HG02588 (cell line): ENCODE results near the gene APOL3.
"Not testable (repeated sequence)": the region's sequence is repeated elsewhere in the genome, so short reads cannot be mapped to it uniquely, and the experiment has no call there.

Experiments
- ATAC-seq: cut with Tn5 transposase; IDR thresholded peaks from one replicate; pipeline ENCODE4 v1.9.1; 2021; ENCODE audit warnings: mild to moderate bottlenecking, moderate library complexity; ENCODE audit not compliant: unreplicated experiment

APOL3 gene

DNA sequence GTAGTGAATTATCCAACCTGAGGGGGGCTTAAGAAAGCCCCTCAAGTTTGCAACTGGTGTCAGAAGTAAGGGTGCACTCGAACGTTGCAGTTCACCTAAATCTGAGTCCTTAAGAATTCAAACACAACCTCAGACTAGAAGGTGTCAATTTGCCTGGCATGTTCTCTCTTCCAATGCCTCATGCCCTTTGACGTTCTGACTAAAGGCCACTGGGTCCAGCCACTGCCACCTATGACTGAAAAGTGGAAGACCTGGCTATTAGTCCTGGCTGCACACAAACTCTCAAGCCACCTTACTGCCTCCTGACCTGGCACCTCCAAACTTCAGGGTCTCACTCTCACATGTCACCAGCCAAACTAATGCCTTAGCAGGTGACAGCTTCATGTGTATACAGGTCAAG, 33.0 kb upstream of the APOL3 start:
- ATAC-seq = no peak

DNA sequence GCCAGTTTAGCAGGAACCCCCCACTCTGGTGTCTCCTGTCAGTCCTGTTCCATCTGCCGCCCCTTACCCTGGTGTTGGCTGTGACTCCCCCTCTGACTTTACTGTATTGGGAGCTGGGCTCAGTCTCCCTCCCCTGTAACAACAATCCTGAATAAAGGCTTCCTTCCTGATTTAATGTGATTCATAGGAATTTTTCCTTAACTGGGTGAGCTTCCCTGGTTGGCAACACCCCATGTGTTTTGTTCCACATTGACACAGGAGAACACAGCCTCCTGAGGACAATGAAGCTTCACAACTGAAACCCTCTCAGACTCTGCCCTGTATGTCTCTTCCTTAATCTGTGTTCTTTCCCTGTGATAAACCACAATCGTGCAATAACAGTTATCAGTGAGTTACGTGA, 32.6 kb upstream of the APOL3 start:
- ATAC-seq = no peak

DNA sequence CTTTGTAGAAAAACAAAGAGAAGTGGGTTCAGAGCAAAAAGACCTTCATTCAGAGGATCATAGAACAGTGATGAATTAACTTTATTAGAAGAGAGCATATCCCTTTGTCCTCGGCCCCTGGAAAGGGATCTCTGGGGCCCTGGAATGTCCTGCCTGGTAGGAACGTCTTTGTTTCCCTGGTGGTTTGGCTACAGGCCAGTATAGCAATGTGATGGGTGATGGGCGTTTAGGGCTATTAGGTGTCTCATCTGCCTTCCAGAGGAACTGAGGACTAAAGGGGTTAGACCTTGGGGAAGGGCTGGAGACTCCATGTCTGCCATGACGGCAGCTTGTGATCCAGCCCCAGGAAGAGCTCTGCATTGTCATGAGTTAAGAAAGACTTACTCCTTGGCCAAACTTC, 32.0 kb upstream of the APOL3 start:
- no peak for ATAC-seq

DNA sequence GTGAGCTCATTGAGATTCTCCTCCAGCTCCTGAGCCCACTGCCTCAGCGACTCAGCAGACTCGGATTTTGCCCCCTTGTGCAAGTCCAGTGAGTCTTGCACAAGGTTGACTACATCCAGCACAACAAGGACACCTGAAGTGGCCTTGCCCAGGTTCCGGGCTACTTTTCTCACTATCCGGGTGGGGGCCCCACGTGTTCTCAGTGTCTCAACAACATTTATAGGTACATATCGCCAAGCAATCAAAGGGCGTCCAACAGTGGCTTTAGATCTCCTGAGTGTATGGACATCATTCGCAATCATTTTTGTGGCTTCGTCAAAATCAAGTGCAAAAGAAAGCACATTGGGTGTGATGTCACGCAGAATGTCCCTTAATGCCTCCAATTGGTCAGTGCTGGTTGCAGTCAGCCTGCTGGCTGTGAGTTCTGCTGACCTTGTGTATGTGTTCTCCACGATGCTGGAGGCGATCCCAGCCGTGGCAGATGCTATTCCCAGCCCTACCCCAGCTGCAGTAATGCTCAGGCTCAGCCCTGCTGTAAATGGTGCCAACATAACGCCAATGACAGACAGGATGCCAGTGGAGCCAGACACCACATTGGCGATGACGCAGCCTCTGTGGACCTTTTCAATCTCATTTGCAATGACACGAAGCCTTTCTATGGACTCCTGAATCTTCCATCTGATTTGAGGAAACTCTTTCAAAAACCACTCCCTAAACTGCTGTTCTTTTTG, 30.7 kb upstream of the APOL3 start:
- no peak for ATAC-seq

DNA sequence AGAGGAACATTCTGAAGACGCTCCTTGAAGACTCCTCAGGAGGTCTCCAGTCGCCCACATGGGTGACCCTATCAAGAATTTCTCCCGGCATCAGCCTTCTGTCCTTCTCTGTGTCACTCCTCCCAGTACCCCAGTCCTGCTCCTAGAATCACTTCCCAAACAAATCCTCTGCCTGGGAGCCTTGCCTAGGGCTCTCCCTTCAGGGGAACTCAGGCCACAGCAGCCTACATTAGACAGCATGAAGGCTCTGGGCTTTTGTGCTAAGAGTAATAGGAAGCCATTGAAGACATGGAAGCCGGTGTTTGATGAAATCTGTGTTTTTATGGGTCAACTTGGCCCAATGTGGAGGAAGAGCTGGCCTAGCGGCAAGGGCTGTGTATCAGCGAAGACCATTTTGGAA, 27.3 kb upstream of the APOL3 start:
- not testable (repeated sequence) for ATAC-seq

DNA sequence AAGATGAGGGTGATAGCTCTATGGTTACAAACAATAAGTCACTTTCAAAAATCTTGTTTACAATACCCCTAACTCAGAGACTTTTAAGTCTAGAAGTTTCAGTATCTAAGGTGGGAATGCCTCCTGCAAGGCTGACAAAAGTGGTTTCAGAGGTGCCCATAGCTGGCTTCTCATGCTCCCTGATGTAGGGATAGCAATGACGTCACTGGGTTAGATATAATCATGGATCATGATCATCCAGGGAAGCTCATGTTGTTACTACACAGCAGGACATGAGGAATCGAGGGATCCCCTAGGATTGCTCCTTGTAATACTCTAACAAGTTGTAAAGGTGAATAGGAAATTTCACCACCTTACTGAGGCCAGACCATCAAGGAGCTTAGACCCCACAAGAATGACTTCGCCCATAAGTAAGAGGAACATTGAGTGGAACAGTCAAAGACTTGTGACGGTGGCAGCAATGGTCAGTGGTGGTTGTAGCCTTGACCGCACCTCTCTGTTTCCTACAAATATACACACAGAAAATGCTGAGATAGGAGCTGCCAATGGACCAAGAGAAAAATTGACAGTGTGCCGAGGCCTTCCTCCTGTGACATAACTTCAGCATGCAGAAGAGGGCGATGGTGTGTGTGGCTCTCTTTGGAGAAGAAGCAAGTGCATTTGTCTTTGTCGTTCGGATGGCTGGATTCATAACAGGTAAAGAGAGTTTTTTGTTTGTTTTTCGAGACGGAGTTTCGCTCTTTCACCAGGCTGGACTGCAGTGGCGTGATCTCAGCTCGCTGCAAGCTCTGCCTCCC, 25.5 kb upstream of the APOL3 start:
- no peak for ATAC-seq

DNA sequence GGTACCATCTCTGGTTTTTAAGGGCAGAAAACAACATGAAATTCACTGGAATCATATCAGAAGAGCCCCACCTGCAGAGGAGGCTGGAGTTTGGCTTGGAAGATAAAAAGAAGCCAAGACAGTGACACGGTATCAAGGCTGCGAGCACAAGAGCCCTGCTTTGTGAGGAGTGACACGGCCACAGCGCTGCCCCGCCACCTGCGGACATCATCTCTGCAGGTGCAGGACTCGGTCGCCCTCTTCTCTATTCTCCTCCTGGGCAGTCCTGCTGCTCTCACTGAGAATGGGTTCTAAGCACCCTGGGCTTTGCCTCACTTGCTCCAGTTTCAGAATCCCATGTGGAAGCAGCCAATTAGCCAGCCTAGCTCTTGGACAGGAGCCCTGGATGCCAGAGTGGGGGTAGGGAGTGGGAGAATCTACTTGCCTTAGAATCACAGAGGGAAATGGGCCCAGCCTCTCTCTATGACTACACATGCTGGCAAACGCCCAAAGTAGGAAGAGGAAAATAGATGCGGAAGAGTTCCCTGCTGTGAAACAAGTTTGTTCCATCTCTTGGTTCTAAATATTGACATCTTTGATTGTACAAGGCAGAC, 24.0 kb upstream of the APOL3 start:
- ATAC-seq = no peak

DNA sequence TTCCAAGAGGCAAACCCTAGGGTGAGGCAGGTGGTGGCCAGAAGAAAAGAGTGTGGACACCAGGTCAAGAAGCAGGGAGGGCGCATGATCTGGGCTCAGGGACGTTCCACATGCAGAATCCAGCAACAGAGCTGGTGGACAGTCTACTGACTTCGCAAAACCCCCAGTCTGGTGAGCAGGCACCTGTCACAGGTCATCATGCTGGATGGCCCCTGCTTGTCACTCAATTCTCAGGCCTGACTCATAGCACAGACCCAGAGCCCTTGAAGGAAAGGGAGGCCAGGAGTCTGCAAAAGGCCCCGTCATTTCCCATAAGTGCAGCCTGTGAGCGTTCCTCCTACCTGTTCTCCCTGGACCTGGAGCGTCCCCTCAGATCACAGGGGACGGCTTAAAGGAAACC, 22.9 kb upstream of the APOL3 start:
- ATAC-seq = no peak

DNA sequence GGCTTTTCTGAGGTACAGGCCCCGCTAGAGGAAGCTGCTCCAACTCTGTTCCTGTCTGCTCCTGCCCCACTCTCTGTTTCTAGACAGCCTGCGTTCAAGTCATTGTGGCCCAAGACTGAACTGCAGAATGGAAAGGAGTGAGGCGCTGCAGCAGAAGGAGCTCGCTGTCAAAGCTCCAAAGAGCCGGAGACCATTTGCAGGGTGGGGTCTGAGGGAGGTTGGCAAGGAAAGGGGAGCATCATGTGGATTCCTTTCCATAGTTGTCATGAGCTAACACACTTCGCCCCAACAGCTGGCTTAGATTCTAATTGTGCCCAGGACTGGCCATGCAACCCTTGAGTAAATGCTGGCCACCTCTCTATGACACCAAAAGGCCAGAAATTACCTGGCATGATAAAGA, 22.3 kb upstream of the APOL3 start:
- no peak for ATAC-seq

DNA sequence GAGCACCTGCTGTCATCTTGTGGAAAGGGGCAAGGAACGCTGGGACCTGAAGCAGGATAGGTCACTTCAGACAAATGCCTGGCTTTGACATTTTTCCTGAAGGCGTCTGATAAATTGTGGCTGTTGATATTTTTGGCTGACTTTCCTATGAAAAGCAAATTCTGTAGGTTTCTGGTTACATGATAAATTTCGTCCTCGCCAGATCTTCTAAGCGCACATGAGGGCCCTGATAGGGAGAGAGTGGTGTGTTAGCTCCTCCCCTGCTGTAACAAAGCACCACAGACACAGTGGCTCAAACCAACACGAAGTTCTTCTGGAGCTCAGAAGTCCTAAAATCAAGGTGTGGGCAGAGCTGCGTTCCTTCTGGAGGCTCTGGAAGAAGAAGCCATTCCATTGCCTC, 21.5 kb upstream of the APOL3 start:
- ATAC-seq = no peak

DNA sequence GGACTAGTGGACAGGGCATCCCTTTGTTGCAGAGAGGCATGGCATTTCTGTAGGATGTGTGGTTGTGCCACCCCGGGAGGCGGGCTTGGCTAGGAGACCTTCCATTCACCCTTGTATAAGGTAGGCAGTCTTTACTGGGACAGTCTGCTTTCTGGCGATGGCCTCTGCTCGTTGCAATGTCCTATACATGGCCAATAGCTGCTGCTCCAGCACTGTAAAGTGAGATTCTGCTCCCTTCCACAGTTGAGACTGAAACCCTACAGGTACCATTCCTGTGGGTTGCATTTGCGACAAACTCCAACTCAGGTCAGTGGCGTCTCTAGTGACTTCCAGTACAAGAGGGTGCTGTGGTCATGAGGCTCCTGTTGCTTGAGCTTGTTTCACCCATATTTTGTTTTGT, 20.4 kb upstream of the APOL3 start:
- no peak for ATAC-seq

DNA sequence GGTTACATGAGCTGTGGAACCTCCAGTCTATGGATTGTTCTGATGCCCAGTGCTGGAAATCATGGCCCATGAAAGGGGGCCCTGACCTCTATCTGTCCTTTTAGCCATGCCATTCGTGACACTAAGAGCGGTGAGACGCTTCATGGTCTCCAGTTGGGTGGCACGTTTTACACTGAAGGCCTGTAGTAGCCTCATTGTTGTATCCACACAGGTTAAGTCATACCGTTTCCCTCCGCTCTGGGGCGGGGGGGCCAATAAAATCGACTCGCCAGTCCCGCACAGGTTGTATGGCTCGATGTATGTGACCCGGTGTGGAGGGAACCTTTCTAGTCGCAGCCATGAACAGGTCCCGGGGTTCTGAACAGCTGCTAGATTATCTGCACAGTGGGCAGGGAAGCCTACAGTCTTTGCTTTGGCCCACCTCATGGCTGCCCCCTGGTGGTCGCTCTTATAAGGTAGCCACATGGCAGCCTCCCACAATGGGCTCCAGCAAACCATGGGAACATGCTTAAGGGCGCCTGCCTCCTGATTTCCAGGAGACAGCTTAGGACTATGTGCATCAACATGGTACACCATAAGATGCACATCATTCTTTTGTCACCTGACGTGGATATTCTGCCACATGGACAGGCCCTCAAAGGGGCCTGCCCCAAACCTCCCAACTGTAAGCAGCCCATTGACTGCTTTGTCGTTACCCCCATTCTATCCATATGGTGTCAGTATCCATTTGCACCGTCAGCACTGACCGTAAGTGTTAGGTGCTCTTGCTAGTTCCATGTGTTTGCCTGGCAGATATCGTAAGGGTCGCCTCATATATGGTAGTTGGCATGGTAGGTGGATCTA, 19.7 kb upstream of the APOL3 start:
- ATAC-seq = no peak

DNA sequence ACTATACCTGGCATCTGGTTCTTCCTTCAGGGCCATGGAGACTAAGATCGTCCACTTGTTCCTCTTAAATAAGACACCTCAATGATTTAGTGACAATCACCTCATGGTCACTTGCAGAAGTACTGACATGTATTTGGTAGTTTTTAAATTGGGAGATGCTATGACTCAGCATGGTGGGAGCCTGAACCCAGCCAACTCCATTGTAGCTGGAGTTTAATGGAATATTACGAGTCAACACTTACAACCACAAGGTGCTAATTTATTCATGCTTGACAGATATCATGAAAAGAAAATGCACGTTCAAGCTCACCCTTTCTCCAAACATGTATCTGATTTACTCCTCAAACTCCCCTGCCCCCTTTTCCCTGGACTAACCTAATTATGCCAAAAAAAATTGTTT, 16.6 kb upstream of the APOL3 start:
- ATAC-seq = no peak

DNA sequence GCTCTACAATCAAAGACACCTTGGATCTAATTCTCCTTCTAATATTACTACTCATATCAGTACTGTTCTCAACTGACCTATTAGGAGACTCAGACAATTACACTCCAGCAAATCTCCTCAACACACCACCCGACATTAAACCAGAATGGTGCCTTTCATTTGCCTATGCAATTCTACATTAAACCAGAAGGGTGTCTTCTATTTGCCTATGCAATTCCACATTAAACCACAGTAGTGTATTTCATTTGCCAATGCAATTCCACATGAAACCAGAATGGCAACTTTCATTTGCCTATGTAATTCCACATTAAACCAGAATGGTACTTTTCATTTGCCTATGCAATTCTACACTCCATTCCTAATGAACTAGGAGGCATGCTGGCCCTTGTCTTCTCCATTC, 15.3 kb upstream of the APOL3 start:
- ATAC-seq = no peak

DNA sequence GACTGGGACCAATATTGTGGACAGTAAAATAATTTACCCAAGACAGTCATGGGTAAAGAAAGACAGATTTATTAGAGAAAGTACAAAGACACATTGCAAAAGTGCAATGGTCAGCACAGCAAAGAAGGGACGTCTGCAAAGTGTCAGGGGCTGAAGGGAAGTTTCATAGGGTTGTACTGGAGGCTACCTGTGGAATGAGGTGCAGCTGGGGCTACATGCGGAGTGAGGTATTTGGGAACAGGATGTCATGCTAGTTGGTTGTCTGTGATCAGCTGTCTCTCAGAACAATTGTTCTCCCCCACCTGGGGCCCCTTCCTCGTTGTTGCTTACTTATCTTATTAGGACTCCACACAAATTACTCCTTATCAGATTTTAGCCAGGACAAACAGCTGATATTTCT, 11.4 kb upstream of the APOL3 start:
- no peak for ATAC-seq

DNA sequence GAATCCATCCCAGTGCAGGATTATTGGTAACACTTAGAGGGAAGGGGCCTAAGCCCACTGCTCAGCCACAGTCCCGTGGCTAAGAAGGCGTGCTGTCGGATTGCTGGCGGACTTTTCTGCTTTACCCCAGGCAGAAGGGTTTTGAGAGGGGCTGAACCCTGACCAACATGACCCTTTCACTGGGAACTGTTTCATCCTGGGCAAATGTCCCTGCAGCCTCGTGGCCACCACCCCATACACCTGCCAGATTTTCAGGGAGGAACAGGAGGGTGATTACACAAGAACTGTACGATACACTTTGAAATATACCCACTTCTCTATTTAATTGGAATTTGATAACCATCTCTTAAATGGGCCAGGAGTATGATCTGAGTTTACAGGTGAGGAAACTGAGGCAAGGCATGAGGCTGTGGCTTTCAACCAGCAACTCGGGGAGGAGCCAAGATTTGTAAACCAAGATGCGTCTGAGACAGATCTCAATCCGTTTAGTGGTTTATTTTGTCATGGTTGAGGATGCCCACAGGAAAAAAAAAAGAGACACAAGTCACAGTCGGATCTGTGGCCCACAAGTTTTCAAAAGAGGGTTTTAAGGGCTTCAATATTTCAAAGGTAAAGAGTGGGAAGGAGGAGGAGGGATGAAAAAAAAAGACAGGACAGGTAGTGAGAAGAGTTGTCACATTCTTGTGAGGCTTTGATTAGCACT, 6.1 kb upstream of the APOL3 start:
- no peak for ATAC-seq

DNA sequence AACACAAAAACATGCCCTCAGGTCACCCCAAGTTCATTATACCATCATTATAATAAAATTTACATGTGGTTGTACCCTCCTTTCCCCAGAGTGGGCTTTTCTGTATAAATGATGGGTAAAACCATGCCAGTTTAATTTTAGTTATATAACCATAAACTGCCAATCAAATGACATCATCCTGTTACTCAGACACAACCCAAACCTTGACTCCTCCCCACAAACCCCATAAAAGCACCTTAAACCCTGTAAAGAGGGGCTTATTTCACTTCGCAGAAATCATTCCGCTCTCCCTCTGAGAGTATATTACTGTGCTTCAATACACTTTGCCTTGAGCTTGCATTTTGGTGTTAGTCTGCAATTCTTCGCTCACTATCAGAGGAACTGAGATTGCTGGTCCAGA, 5.5 kb upstream of the APOL3 start:
- no peak for ATAC-seq

DNA sequence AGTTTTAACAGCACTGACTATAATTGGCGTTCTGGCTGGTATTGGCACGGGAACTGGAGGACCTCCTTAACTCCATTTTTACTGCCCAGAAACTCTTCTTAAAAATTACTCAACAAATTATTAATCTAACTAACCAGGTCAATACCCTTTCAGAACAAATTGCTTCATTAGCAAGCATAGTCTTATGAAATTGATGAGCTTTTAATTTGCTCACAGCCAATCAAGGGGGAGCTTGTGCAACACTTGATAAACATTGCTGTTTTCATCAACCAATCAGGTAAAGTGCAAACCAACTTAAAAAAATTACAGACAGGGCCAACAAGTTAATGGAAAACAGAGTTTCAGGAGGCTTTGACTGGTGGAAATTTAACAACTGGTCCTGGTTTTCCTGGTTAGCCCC, 4.6 kb upstream of the APOL3 start:
- no peak for ATAC-seq

DNA sequence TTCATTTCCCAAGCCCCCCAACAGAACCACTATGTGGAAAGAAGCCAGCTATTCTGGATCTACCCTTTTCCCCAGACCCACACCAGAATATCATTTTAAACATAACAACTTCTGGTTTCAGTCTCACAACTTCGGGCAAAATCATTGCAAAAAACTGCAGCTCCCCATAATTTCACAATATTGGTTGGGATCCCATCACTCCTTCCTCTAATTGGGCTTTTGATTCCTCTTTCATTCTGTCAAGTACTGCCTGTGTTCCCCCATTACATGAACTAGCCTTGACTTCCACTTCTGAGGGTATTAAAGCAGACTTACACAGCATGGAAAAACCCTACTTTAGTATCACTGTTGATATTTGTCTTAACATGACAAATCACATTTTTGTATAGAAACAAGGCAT, 4.1 kb upstream of the APOL3 start:
- ATAC-seq = no peak

DNA sequence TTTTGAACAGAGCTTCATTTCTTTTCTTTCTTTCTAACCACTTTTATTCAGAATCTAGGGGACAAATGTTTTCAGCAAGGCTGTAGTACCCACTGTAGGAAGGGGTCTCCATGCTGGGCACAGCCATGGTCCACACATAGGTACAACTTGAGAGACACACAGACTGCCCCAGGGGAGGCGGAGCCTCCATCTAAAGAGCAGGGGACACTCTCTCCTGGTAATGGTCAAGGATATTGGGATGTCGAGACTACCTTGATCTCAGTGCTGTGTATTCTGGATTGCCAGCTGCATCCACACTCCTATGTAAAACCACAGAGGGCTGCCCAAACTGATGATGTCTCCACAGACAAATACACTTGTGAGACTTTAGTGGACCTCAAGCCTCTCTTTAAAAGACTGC, 2.9 kb upstream of the APOL3 start:
- no peak for ATAC-seq
